ENCODE data around the gene LRRC8B. TPM values are rescaled to one million over a fixed set of nuclear protein-coding genes. Genes with fewer than 3 reads are reported as not detected.

The LRRC8B gene
- total and polyA plus RNA-seq, 9 of the 15 experiments (the other 6 are each of a cell fraction or from before 2014, with no cell fraction given): 4.3 to 43.7 (median 14.4) TPM

DNA sequence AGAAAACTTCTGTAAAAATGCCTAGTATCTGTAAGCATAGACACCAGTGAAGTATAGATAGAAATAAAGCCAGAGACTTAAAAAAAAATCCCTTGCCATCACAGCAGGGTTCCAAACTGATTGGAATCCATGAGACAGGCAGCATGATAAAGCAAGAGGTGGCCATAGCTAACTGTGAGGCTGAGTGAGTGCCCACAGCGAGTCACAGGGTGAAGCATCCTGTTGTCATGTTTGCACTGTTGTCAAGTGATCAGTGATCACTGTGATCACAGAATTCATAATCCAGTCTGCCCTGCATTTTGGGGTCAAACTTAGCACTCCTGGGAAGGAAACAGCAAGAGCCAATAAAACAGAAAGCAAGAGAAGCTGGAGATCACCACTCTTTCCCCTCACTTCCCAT is 33.3 kb downstream of the LRRC8B start:
- no peaks in the 10 kb centered on the region for H3K9me1 ChIP-seq (ENCODE audit: control insufficient read depth, insufficient read depth, low read length)
- H3K27me3 ChIP-seq (ENCODE audit: control insufficient read depth in 2 of 2, insufficient read depth in 2 of 2, low read length in 2 of 2): no peaks in the 10 kb centered on the region
- CTCF ChIA-PET (ENCODE audit: low intra/inter-chr PET ratio): no interaction called here
- no peak overlapping the region for H3K4me3 ChIP-seq
- H3K4me2 ChIP-seq (ENCODE audit: insufficient read depth, low read length): no peak overlapping the region
- intact Hi-C loops (cut with micrococcal nuclease): no loop called here
- 92% methylated on average over 1 of the region's 1 CpG for WGBS (ENCODE audit: insufficient coverage, low coverage, missing lambda C conversion rate)
- no peak overlapping the region for H3K9ac ChIP-seq (ENCODE audit: insufficient read depth in 1 of 2, low read depth in 2 of 2, low read length in 2 of 2)
- POLR2A ChIA-PET: interaction anchor here (1.2 kb wide), 1 partner anchor 18 kb away, joined by 3 read pairs; no protein-coding TSS in a partner anchor
- H3K9me3 ChIP-seq (replicated peaks; ENCODE audit: control insufficient read depth, insufficient read depth, low read depth, low read length): peaks cover 4% of the 10 kb centered on the region; the same call in 1 of the 2 replicates
- no peak for DNase-seq (ENCODE audit: extremely low read depth in 1 of 4, low spot score in 3 of 4)
- TF ChIP-seq, protein P1, sequence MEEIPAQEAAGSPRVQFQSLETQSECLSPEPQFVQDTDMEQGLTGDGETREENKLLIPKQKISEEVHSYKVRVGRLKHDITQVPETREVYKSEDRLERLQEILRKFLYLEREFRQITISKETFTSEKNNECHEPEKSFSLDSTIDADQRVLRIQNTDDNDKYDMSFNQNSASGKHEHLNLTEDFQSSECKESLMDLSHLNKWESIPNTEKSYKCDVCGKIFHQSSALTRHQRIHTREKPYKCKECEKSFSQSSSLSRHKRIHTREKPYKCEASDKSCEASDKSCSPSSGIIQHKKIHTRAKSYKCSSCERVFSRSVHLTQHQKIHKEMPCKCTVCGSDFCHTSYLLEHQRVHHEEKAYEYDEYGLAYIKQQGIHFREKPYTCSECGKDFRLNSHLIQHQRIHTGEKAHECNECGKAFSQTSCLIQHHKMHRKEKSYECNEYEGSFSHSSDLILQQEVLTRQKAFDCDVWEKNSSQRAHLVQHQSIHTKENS (CRISPR knock-in tag; IDR thresholded peaks at IDR 0.05): no peak
- TF ChIP-seq, protein P2, sequence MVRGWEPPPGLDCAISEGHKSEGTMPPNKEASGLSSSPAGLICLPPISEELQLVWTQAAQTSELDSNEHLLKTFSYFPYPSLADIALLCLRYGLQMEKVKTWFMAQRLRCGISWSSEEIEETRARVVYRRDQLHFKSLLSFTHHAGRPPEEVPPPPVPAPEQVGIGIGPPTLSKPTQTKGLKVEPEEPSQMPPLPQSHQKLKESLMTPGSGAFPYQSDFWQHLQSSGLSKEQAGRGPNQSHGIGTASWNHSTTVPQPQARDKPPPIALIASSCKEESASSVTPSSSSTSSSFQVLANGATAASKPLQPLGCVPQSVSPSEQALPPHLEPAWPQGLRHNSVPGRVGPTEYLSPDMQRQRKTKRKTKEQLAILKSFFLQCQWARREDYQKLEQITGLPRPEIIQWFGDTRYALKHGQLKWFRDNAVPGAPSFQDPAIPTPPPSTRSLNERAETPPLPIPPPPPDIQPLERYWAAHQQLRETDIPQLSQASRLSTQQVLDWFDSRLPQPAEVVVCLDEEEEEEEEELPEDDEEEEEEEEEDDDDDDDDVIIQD (CRISPR knock-in tag; IDR thresholded peaks at IDR 0.05): no peak
- no peak for TF ChIP-seq MECOM (CRISPR knock-in tag; IDR thresholded peaks at IDR 0.05)
- TF ChIP-seq, protein P3, sequence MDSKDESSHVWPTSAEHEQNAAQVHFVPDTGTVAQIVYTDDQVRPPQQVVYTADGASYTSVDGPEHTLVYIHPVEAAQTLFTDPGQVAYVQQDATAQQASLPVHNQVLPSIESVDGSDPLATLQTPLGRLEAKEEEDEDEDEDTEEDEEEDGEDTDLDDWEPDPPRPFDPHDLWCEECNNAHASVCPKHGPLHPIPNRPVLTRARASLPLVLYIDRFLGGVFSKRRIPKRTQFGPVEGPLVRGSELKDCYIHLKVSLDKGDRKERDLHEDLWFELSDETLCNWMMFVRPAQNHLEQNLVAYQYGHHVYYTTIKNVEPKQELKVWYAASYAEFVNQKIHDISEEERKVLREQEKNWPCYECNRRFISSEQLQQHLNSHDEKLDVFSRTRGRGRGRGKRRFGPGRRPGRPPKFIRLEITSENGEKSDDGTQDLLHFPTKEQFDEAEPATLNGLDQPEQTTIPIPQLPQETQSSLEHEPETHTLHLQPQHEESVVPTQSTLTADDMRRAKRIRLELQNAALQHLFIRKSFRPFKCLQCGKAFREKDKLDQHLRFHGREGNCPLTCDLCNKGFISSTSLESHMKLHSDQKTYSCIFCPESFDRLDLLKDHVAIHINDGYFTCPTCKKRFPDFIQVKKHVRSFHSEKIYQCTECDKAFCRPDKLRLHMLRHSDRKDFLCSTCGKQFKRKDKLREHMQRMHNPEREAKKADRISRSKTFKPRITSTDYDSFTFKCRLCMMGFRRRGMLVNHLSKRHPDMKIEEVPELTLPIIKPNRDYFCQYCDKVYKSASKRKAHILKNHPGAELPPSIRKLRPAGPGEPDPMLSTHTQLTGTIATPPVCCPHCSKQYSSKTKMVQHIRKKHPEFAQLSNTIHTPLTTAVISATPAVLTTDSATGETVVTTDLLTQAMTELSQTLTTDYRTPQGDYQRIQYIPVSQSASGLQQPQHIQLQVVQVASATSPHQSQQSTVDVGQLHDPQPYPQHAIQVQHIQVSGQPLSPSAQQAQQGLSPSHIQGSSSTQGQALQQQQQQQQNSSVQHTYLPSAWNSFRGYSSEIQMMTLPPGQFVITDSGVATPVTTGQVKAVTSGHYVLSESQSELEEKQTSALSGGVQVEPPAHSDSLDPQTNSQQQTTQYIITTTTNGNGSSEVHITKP (IDR thresholded peaks at IDR 0.05; ENCODE audit: partially characterized antibody): no peak
- no peak for TF ChIP-seq NFIX (CRISPR knock-in tag; IDR thresholded peaks at IDR 0.05; ENCODE audit: low read depth)
- TF ChIP-seq NR2C2 (CRISPR knock-in tag; IDR thresholded peaks at IDR 0.05): no peak
- TF ChIP-seq NR2C2 (tag; IDR thresholded peaks at IDR 0.05): no peak
- no peak for TF ChIP-seq ZNF76 (CRISPR knock-in tag; IDR thresholded peaks at IDR 0.05; ENCODE audit: borderline replicate concordance)
- in situ Hi-C loops (cut with MboI): no loop called here
- H3K36me3 ChIP-seq (ENCODE audit: control insufficient read depth, insufficient read depth, low read length): peaks cover 71% of the 10 kb centered on the region; the same call in 2 of the 3 replicates
- no peak; the same call in 2 of the 3 replicates for ATAC-seq
- H4K20me1 ChIP-seq (replicated peaks; ENCODE audit: control insufficient read depth, insufficient read depth, low read length): no peaks in the 10 kb centered on the region
- H2AFZ ChIP-seq (ENCODE audit: low read depth, low read length): no peak overlapping the region
- H3K27ac ChIP-seq (ENCODE audit: extremely low read depth, low read depth, low read length): no peak overlapping the region
- H3K79me2 ChIP-seq (ENCODE audit: control insufficient read depth, insufficient read depth, low read length): peaks cover 56% of the 10 kb centered on the region
- peaks cover 0 to 9% of the 10 kb centered on the region in 2 experiments; a peak in 2 of 5 replicates for H3K4me1 ChIP-seq (replicated peaks in 1 of 2; ENCODE audit: control insufficient read depth in 2 of 2, insufficient read depth in 2 of 2, low read length in 2 of 2)
- BruUV-seq (replicated peaks): no TSS peak
- FAIRE-seq: no peak
